ENCODE results near the gene ZSWIM9.
"Not testable (repeated sequence)": the region's sequence is repeated elsewhere in the genome, so short reads cannot be mapped to it uniquely, and the experiment has no call there.

ZSWIM9 gene

DNA sequence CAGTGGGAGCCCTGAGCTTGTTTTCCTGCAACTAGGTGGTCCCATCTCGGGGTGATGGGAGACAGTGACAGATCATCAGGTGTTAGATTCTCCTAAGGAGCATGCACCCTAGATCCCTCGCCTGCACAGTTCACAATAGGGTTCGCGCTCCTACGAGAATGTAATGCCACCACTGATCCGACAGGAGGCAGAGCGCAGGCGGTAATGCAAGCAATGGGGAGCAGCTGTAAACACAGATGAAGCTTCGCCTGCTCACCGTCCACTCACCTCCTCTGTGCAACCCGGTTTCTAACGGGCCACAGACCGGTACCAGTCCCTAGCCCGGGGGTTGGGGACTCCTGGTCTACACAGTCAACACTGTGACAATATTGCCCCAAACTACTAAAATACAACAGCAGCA is 46.5 kb downstream of the ZSWIM9 start:
- TF ChIP-seq POLR2A (IDR thresholded peaks at IDR 0.05; ENCODE audit: low read length) (no peak), GATA1 (IDR thresholded peaks at IDR 0.05; ENCODE audit: low read depth, low read length) (no peak)
- DNase-seq, result no peak

- TF ChIP-seq GATA1 (IDR thresholded peaks at IDR 0.05; ENCODE audit: low read depth, low read length) (no peak), POLR2A (IDR thresholded peaks at IDR 0.05; ENCODE audit: low read length) (no peak)
- no peak for DNase-seq
Measured at GRCh38 chr19:48218997-48219396, 48.5 kb downstream of the ZSWIM9 start.

DNA sequence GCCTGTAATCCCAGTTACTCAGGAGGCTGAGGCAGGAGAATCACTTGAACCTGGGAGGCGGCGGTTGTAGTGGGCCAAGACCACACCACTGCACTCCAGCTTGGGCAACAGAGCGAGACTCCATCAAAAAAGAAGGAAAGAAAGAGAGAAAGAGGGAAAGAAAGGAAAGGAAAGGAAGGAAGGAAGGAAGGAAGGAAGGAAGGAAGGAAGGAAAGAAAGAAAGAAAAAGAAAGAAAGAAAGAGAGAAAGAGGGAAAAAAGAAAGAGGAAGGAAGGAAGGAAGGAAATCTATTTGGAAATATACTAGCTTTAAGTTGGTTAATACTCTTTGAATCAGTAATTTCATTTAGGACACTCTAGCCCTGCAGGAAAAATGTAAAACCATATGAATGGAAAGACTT is 50.3 kb downstream of the ZSWIM9 start:
- not testable (repeated sequence) for DNase-seq

DNA sequence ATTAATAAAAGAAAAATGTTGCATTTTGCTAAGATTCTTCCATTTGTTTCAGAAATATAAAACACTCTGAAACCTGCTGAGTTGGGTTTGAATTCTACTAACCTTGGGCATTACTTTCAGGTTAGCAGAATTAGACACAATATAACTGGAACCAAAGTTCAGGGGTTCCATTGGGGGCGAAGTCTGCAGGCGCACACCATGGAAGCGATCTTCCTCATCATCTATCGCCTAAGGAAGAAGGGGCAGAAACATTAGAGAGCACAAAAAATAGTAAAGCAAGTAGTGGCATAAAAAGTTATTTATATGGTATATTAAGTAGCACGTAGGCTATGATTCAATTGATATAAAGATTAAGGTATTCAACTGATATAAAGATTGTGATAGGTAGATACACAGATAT is 51.1 kb downstream of the ZSWIM9 start:
- DNase-seq, result no peak
- TF ChIP-seq POLR2A (IDR thresholded peaks at IDR 0.05; ENCODE audit: low read length) (no peak), GATA1 (IDR thresholded peaks at IDR 0.05; ENCODE audit: low read depth, low read length) (no peak)

GRCh38 chr19:48230555-48231129 is 60.2 kb downstream of the ZSWIM9 start:
- no peak for DNase-seq
- TF ChIP-seq GATA1 (IDR thresholded peaks at IDR 0.05; ENCODE audit: low read depth, low read length), result no peak
- no peak for TF ChIP-seq POLR2A (IDR thresholded peaks at IDR 0.05; ENCODE audit: low read length)

DNA sequence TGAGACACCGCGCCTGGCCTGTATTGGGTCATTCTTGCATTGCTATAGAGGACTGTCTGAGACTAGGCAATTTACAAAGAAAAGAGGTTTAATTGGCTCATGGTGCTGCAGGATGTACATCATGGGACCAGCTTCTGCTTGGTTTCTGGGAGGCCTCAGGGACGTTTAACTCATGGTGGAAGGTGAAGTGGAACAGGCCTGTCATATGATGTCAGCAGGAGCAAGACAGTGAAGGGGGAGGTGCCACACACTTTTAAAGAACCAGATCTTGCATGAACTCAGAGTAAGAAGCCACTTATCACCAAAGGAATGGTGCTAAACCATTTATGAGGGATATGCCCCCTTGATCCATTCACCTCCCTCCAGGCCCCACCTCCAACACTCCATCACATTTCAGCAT is 66.6 kb downstream of the ZSWIM9 start:
- peak in 1 of 2 experiments; percentile 23 for DNase-seq
- no peak for TF ChIP-seq POLR2A (IDR thresholded peaks at IDR 0.05; ENCODE audit: low read length)
- no peak for TF ChIP-seq GATA1 (IDR thresholded peaks at IDR 0.05; ENCODE audit: low read depth, low read length)

DNA sequence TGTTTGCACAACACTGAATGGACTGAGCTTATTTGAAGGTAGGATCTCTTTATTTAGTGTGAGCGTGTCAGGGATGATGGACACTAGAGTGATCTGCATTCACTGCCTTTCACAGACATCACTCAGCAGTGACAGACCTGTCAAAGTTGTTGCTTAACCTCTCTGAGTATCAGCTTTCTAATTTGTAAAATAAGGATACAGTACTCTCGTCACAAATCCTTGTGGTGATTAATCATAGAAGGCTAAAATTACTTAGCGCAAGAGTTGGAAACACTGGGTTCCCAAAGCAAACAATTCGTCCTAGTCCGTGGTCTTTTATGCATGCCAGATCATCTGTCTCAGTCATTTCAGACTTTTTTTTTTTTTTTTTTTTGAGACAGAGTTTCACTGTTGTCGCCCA is 68.6 kb downstream of the ZSWIM9 start:
- no peak for TF ChIP-seq POLR2A (IDR thresholded peaks at IDR 0.05; ENCODE audit: low read length)
- TF ChIP-seq GATA1 (IDR thresholded peaks at IDR 0.05; ENCODE audit: low read depth, low read length), result no peak
- DNase-seq, result no peak

GRCh38 chr19:48239582-48240141 is 69.2 kb downstream of the ZSWIM9 start:
- no peak for DNase-seq

GRCh38 chr19:48241771-48242170 is 71.3 kb downstream of the ZSWIM9 start:
- DNase-seq, result not testable (repeated sequence)

More at GRCh38 chr19:48239582-48240141, 69.2 kb downstream of the ZSWIM9 start:
- TF ChIP-seq GATA1 (IDR thresholded peaks at IDR 0.05; ENCODE audit: low read depth, low read length) (no peak), POLR2A (IDR thresholded peaks at IDR 0.05; ENCODE audit: low read length) (no peak)

DNA sequence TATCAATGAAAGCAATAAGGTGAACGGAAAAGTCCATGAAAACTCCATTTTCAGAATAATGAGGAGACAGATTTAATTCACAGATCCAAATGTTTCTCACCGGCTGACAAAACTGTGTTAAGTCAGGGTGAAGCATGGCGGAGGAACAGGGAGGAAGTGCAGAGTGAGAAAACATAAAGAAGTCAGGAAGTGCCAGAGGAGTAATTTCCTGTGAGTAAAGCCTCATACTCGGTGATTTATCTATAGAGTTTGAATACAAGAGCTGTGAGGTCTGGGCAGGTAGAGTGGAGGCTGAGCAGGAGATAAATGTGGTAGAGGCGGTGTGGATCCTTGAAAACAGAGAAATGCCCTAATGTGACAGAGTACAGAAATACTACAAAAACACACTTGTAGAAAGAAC is 73.8 kb downstream of the ZSWIM9 start:
- TF ChIP-seq GATA1 (IDR thresholded peaks at IDR 0.05; ENCODE audit: low read depth, low read length) (no peak), POLR2A (IDR thresholded peaks at IDR 0.05; ENCODE audit: low read length) (no peak)
- peak; percentile 26 to 28 for DNase-seq

DNA sequence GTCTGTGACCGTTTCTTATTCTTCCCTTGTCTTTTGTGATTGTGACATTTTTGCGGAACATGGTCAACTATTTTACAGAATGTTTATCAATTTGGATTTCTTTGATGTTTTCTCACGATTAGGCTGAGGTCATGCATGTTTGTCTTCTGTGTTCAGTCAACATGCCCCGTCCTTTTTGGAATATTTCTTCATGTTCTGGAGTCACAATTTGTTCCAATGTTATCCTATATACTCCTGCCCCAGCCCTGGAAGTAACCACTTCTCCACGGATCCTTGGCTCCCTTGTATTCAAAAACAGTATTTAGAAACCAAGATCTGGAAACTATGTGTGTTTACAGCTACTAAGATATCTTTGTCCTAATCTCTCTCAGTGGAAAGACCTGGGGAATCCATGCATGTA is 75.6 kb downstream of the ZSWIM9 start:
- no peak for TF ChIP-seq GATA1 (IDR thresholded peaks at IDR 0.05; ENCODE audit: low read depth, low read length)
- no peak for TF ChIP-seq POLR2A (IDR thresholded peaks at IDR 0.05; ENCODE audit: low read length)
- DNase-seq, result no peak

GRCh38 chr19:48247212-48247611 is 76.7 kb downstream of the ZSWIM9 start:
- TF ChIP-seq POLR2A (IDR thresholded peaks at IDR 0.05; ENCODE audit: low read length) (no peak), GATA1 (IDR thresholded peaks at IDR 0.05; ENCODE audit: low read depth, low read length) (no peak)
- DNase-seq, result peak in 1 of 2 experiments; percentile 18

Data from erythroblast (primary cell).